Mesenchymal stem cell (in vitro differentiated cells and primary cell): ENCODE results near the gene MSRB3.
A peak's percentile ranks its signal among the peaks of the same experiment; 100 is the strongest.

Source experiments
- DNase-seq: peaks from one replicate; pipeline ENCODE4 v3.0.0-alpha.2; 2013
- H2AFZ ChIP-seq: one replicate; pipeline ENCODE4 v1.6.1; 2013; ENCODE audit warnings: low read depth, mild to moderate bottlenecking, control low read depth, inconsistent platforms, low read length, moderate library complexity
- H2AK5ac ChIP-seq: 2 replicates; pipeline ENCODE4 v1.6.1; 2013; ENCODE audit warnings: low read length, moderate library complexity, mild to moderate bottlenecking, inconsistent platforms; ENCODE audit not compliant: severe bottlenecking
- H2BK120ac ChIP-seq: one replicate; pipeline ENCODE4 v1.6.1; 2013; ENCODE audit warnings: low read depth, mild to moderate bottlenecking, inconsistent platforms, low read length, moderate library complexity
- H2BK12ac ChIP-seq, 2 experiments: one replicate each; pipeline ENCODE4 v1.6.1; 2013; ENCODE audit warnings: inconsistent platforms in 2 of 2, low read length in 2 of 2, mild to moderate bottlenecking in 2 of 2, moderate library complexity in 2 of 2, control low read depth in 1 of 2
- H2BK15ac ChIP-seq: one replicate; pipeline ENCODE4 v1.6.1; 2013; ENCODE audit warnings: mild to moderate bottlenecking, low read depth, inconsistent platforms; ENCODE audit not compliant: poor library complexity, severe bottlenecking
- H2BK5ac ChIP-seq: 2 replicates; pipeline ENCODE4 v1.6.1; 2013; ENCODE audit warnings: low read depth, mild to moderate bottlenecking, low read length, control low read depth, inconsistent platforms; ENCODE audit not compliant: poor library complexity, severe bottlenecking
- H3K14ac ChIP-seq, 2 experiments: one replicate each; pipeline ENCODE4 v1.6.1; 2013; ENCODE audit warnings: inconsistent platforms in 2 of 2, low read length in 2 of 2, control low read depth in 1 of 2, mild to moderate bottlenecking in 1 of 2, moderate library complexity in 1 of 2
- H3K18ac ChIP-seq, 2 experiments: one replicate each; pipeline ENCODE4 v1.6.1; 2013; ENCODE audit warnings: inconsistent platforms in 2 of 2, low read length in 2 of 2, control low read depth in 1 of 2, low read depth in 1 of 2, mild to moderate bottlenecking in 1 of 2
- H3K23ac ChIP-seq, 2 experiments: one replicate each; pipeline ENCODE4 v1.6.1; 2013; ENCODE audit warnings: inconsistent platforms in 2 of 2, low read length in 2 of 2, mild to moderate bottlenecking in 2 of 2, moderate library complexity in 2 of 2, control low read depth in 1 of 2
- H3K27ac ChIP-seq: 2 replicates; pipeline ENCODE4 v1.5.1; 2013; ENCODE audit warnings: mild to moderate bottlenecking, moderate library complexity, low read length, control low read depth, inconsistent platforms; ENCODE audit not compliant: poor library complexity, severe bottlenecking
- H3K27me3 ChIP-seq, 2 experiments: 2 replicates each; pipeline versions ENCODE4 v1.6.1 to v1.7.0; 2013; ENCODE audit warnings: low read length in 2 of 2, mild to moderate bottlenecking in 2 of 2, moderate library complexity in 2 of 2, control low read depth in 1 of 2, inconsistent platforms in 1 of 2; ENCODE audit not compliant: control insufficient read depth in 1 of 2, insufficient read depth in 1 of 2
- H3K36me3 ChIP-seq, 2 experiments: 2 replicates each; pipeline versions ENCODE4 v1.6.1 to v1.7.0; 2013; ENCODE audit warnings: low read length in 2 of 2, control low read depth in 1 of 2, inconsistent platforms in 1 of 2, low read depth in 1 of 2, mild to moderate bottlenecking in 1 of 2; ENCODE audit not compliant: insufficient read depth in 2 of 2, control insufficient read depth in 1 of 2
- H3K4ac ChIP-seq, 2 experiments: one replicate each; pipeline ENCODE4 v1.6.1; 2013; ENCODE audit warnings: inconsistent platforms in 2 of 2, low read length in 2 of 2, mild to moderate bottlenecking in 2 of 2, moderate library complexity in 2 of 2, control low read depth in 1 of 2, low read depth in 1 of 2
- H3K4me1 ChIP-seq: 2 replicates; pipeline ENCODE4 v1.6.1; 2013; ENCODE audit warnings: low read depth, low read length, control low read depth; ENCODE audit not compliant: control insufficient read depth, insufficient read depth
- H3K4me2 ChIP-seq: 2 replicates; pipeline ENCODE4 v1.6.1; 2013; ENCODE audit warnings: low read length, mild to moderate bottlenecking, inconsistent platforms; ENCODE audit not compliant: poor library complexity, severe bottlenecking
- H3K4me3 ChIP-seq, 2 experiments: 2 replicates each; pipeline versions ENCODE4 v1.5.1 to v1.7.0; 2013; ENCODE audit warnings: low read length in 2 of 2, mild to moderate bottlenecking in 2 of 2, control low read depth in 1 of 2, low read depth in 1 of 2; ENCODE audit not compliant: insufficient read depth in 1 of 2
- H3K79me1 ChIP-seq: replicated peaks from 2 replicates; pipeline ENCODE4 v1.6.1; 2013; ENCODE audit warnings: mild to moderate bottlenecking, control low read depth, low read length, inconsistent platforms; ENCODE audit not compliant: poor library complexity, severe bottlenecking
- H3K9ac ChIP-seq: 2 replicates; pipeline ENCODE4 v1.7.0; 2013; ENCODE audit warnings: mild to moderate bottlenecking, low read length, moderate library complexity
- H3K9me3 ChIP-seq: 2 replicates; pipeline ENCODE4 v1.7.0; 2013; ENCODE audit warnings: mild to moderate bottlenecking, low read length; ENCODE audit not compliant: control insufficient read depth
- H4K8ac ChIP-seq: one replicate; pipeline ENCODE4 v1.6.1; 2013; ENCODE audit warnings: inconsistent platforms, mild to moderate bottlenecking, low read length, moderate library complexity
- H4K91ac ChIP-seq: one replicate; pipeline ENCODE4 v1.6.1; 2013; ENCODE audit warnings: mild to moderate bottlenecking, low read length, inconsistent platforms
- WGBS: methylation state at CpG from one replicate; pipeline ENCODE4 v1.1.7; 2013; ENCODE audit warnings: mixed read lengths; 5-methylcytosine and 5-hydroxymethylcytosine counted together

The MSRB3 gene

GRCh38 chr12:65305346-65305950 is 27.0 kb downstream of the MSRB3 start:
- Histone ChIP-seq H3K4me2 (no peak overlapping the region), H3K9ac (peak overlapping the region; percentile 31), H2BK5ac (no peak overlapping the region), H4K91ac (peak overlapping the region; percentile 29), H2AK5ac (peak overlapping the region; percentile 84), H3K36me3 (peaks cover 0 to 2% of the 10 kb centered on the region in 2 experiments), H2BK120ac (peak overlapping the region; percentile 55), H2BK12ac (peak overlapping the region; percentile 54 to 59), H3K18ac (peak overlapping the region in 1 of 2 experiments; percentile 78), H3K14ac (peak overlapping the region in 1 of 2 experiments; percentile 89), H3K9me3 (no peaks in the 10 kb centered on the region), H3K4me1 (peaks cover 6% of the 10 kb centered on the region), H2BK15ac (no peak overlapping the region), H3K27ac (no peak overlapping the region), H3K23ac (no peak overlapping the region), H2AFZ (peak overlapping the region; percentile 27), H4K8ac (no peak overlapping the region), H3K27me3 (no peaks in the 10 kb centered on the region), H3K79me1 (peaks cover 15% of the 10 kb centered on the region), H3K4ac (peak overlapping the region in 1 of 2 experiments; percentile 54), H3K4me3 (no peak overlapping the region)
- DNase-seq, result peak; percentile 45
- WGBS, result 100% methylated on average over 2 of the region's 2 CpGs

DNA sequence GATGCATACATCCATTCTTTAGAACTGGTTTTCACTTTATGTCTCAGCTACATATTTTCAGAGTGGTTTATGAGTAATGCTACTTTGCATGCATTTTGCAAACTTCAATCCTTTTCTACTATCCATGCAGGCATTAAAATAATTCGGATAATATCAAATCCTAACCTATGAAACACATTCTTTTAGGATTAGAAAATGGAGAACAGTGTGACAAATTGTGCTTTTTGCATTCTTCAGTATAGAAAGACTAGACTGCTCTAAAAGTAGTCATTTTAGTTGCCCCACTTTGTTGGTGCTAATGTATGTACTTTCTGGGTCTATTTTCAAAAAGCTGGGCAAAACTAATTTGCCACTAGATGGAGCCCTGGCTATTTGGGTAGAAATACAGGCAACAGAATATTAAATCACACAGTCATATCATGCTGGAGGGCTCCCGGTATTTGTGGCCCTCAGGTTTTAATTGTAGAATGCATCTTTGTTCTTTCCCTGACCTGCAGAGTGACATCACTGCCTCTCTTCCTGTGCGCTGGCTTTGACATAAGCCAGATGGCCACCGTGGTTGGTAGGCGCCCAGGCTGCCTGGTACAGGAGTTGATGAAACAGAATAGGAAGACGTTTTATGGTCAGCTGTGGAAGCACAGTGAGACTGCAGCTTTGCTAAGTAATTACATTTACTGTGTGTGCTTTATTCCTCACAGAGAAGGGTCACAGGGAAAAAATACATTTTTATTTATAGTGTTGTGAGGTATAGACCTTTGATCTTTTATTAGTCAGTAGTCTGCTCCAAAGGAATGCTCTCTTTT is 28.1 kb downstream of the MSRB3 start:
- H3K14ac ChIP-seq, result no peak overlapping the region
- H3K36me3 ChIP-seq, result peaks cover 0 to 2% of the 10 kb centered on the region in 2 experiments
- H3K27me3 ChIP-seq, result no peaks in the 10 kb centered on the region
- H4K8ac ChIP-seq, result no peak overlapping the region
- no peak overlapping the region for H4K91ac ChIP-seq
- peak overlapping the region in 1 of 2 experiments; percentile 3 for H3K4ac ChIP-seq
- no peaks in the 10 kb centered on the region for H3K9me3 ChIP-seq
- H2BK15ac ChIP-seq, result peak overlapping the region; percentile 17
- H3K4me3 ChIP-seq, result no peak overlapping the region
- H3K4me1 ChIP-seq, result peaks cover 6% of the 10 kb centered on the region
- peaks cover 11% of the 10 kb centered on the region for H3K79me1 ChIP-seq
- peak overlapping the region; percentile 56 for H3K27ac ChIP-seq
- peak overlapping the region; percentile 74 for H3K9ac ChIP-seq
- H2AK5ac ChIP-seq, result no peak overlapping the region
- H3K23ac ChIP-seq, result no peak overlapping the region
- no peak overlapping the region for H3K4me2 ChIP-seq
- H3K18ac ChIP-seq, result peak overlapping the region in 1 of 2 experiments; percentile 58
- H2AFZ ChIP-seq, result no peak overlapping the region
- 0% methylated on average over 5 of the region's 6 CpGs for WGBS
- peak; percentile 96 for DNase-seq
- H2BK12ac ChIP-seq, result no peak overlapping the region
- H2BK120ac ChIP-seq, result no peak overlapping the region
- no peak overlapping the region for H2BK5ac ChIP-seq

DNA sequence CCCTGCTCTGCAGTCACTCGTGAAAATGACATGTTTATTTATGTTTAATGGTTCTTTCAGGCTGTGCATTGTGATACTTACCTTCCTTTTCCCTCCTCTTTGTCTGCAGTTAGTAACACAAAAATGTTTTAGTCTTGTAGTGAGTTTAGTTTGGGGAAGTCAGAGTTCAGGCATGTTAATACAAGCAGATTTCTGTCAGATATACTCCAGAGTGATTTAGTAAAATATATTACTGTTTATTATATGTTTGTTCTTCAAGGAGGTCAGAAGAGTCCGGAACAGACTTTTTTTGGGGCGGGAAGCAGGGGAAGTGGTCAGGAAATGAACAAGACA is 28.7 kb downstream of the MSRB3 start:
- Histone ChIP-seq H3K4ac (no peak overlapping the region), H3K4me3 (no peak overlapping the region), H3K4me1 (peaks cover 6% of the 10 kb centered on the region), H2AFZ (no peak overlapping the region), H3K14ac (no peak overlapping the region), H2BK12ac (no peak overlapping the region), H2BK5ac (no peak overlapping the region), H3K9ac (peak overlapping the region; percentile 74), H3K18ac (no peak overlapping the region), H3K4me2 (no peak overlapping the region), H3K23ac (no peak overlapping the region), H2AK5ac (no peak overlapping the region), H3K27me3 (no peaks in the 10 kb centered on the region), H3K36me3 (peaks cover 0 to 2% of the 10 kb centered on the region in 2 experiments), H4K8ac (no peak overlapping the region), H4K91ac (no peak overlapping the region), H3K79me1 (peaks cover 11% of the 10 kb centered on the region), H2BK15ac (no peak overlapping the region), H3K9me3 (no peaks in the 10 kb centered on the region), H3K27ac (peak overlapping the region; percentile 56), H2BK120ac (no peak overlapping the region)
- no peak for DNase-seq
- no CpG with 5 or more reads among the region's 3 CpGs for WGBS

- peak; percentile 45 for DNase-seq
- 74% methylated on average over 2 of the region's 4 CpGs for WGBS
- H3K27me3 ChIP-seq, result no peaks in the 10 kb centered on the region
Measured at GRCh38 chr12:65308006-65308405, 29.5 kb downstream of the MSRB3 start.

More at GRCh38 chr12:65308006-65308405, 29.5 kb downstream of the MSRB3 start:
- peak overlapping the region; percentile 74 for H3K9ac ChIP-seq
- H4K8ac ChIP-seq, result no peak overlapping the region
- no peak overlapping the region for H2AFZ ChIP-seq
- no peak overlapping the region for H2BK5ac ChIP-seq
- no peak overlapping the region for H3K4me2 ChIP-seq
- H3K4me3 ChIP-seq, result peak overlapping the region in 1 of 2 experiments; percentile 30
- peaks cover 11% of the 10 kb centered on the region for H3K79me1 ChIP-seq
- H3K18ac ChIP-seq, result no peak overlapping the region
- no peak overlapping the region for H3K14ac ChIP-seq
- H3K23ac ChIP-seq, result no peak overlapping the region
- H3K27ac ChIP-seq, result peak overlapping the region; percentile 63
- H3K4ac ChIP-seq, result peak overlapping the region in 1 of 2 experiments; percentile 51
- no peak overlapping the region for H2BK120ac ChIP-seq
- no peaks in the 10 kb centered on the region for H3K9me3 ChIP-seq
- peaks cover 6% of the 10 kb centered on the region for H3K4me1 ChIP-seq
- H3K36me3 ChIP-seq, result peaks cover 0 to 2% of the 10 kb centered on the region in 2 experiments
- no peak overlapping the region for H2AK5ac ChIP-seq
- H2BK15ac ChIP-seq, result no peak overlapping the region
- H4K91ac ChIP-seq, result no peak overlapping the region
- H2BK12ac ChIP-seq, result no peak overlapping the region
